SW480 (cell line): ENCODE measurements around the gene GALNTL6.

Experiments
- DNase-seq: peaks from one replicate; pipeline ENCODE4 v3.0.0-alpha.2; 2016; ENCODE audit warnings: low spot score

Gene GALNTL6

GRCh38 chr4:172818901-172819300 lies 1005.7 kb downstream of the GALNTL6 start:
- no peak for DNase-seq

- no peak for DNase-seq
Observed at GRCh38 chr4:172819353-172819752, 1006.1 kb downstream of the GALNTL6 start.

GRCh38 chr4:172822331-172822730 lies 1009.1 kb downstream of the GALNTL6 start:
- DNase-seq: no peak

- DNase-seq: no peak
Observed at GRCh38 chr4:172826346-172826745, 1013.1 kb downstream of the GALNTL6 start.

- DNase-seq: no peak
Observed at GRCh38 chr4:172826861-172827260, 1013.7 kb downstream of the GALNTL6 start.

- no peak for DNase-seq
Observed at GRCh38 chr4:172830295-172830764, 1017.1 kb downstream of the GALNTL6 start.

- no peak for DNase-seq
Observed at GRCh38 chr4:172836661-172837060, 1023.5 kb downstream of the GALNTL6 start.

- no peak for DNase-seq
Observed at GRCh38 chr4:172838111-172838510, 1024.9 kb downstream of the GALNTL6 start.

- no peak for DNase-seq
Observed at GRCh38 chr4:172838943-172839342, 1025.7 kb downstream of the GALNTL6 start.

- DNase-seq: no peak
Observed at GRCh38 chr4:172842779-172843178, 1029.6 kb downstream of the GALNTL6 start.

GRCh38 chr4:172843192-172843591 lies 1030.0 kb downstream of the GALNTL6 start:
- DNase-seq: no peak

GRCh38 chr4:172844556-172844955 lies 1031.4 kb downstream of the GALNTL6 start:
- no peak for DNase-seq

- DNase-seq: no peak
Observed at GRCh38 chr4:172845281-172845680, 1032.1 kb downstream of the GALNTL6 start.

GRCh38 chr4:172850838-172851237 lies 1037.6 kb downstream of the GALNTL6 start:
- DNase-seq: peak; percentile 11

- DNase-seq: no peak
Observed at GRCh38 chr4:172851534-172851933, 1038.3 kb downstream of the GALNTL6 start.

- DNase-seq: no peak
Observed at GRCh38 chr4:172857026-172857425, 1043.8 kb downstream of the GALNTL6 start.

- no peak for DNase-seq
Observed at GRCh38 chr4:172858731-172859230, 1045.6 kb downstream of the GALNTL6 start.

GRCh38 chr4:172865103-172865502 lies 1051.9 kb downstream of the GALNTL6 start:
- DNase-seq: no peak

- DNase-seq: no peak
Observed at GRCh38 chr4:172865531-172866127, 1052.4 kb downstream of the GALNTL6 start.

- DNase-seq: no peak
Observed at GRCh38 chr4:172866421-172866820, 1053.2 kb downstream of the GALNTL6 start.

GRCh38 chr4:172867835-172868234 lies 1054.6 kb downstream of the GALNTL6 start:
- no peak for DNase-seq

- no peak for DNase-seq
Observed at GRCh38 chr4:172868271-172868670, 1055.1 kb downstream of the GALNTL6 start.

- no peak for DNase-seq
Observed at GRCh38 chr4:172869621-172870268, 1056.5 kb downstream of the GALNTL6 start.

GRCh38 chr4:172871381-172871780 lies 1058.2 kb downstream of the GALNTL6 start:
- DNase-seq: no peak
